A673 (cell line): ENCODE measurements around the gene KCNA3.

Source experiments
- EZH2 ChIP-seq: fragments of 200-600 bp; sonication (generic); IDR thresholded peaks from 2 replicates; pipeline ENCODE4 v1.6.1; 2017; ENCODE audit warnings: borderline replicate concordance, low read depth, mild to moderate bottlenecking, mixed read lengths, antibody characterized with exemption, low read length; ENCODE audit not compliant: poor library complexity, severe bottlenecking
- TF ChIP-seq, protein P1 (sequence below): fragments of 300-800, 200-600 bp; sonication (generic); conservative IDR thresholded peaks from 2 replicates; pipeline ENCODE4 v1.5.1; 2017; ENCODE audit warnings: low read depth, mild to moderate bottlenecking, antibody characterized with exemption, low read length, moderate library complexity, mixed read lengths

DNA sequence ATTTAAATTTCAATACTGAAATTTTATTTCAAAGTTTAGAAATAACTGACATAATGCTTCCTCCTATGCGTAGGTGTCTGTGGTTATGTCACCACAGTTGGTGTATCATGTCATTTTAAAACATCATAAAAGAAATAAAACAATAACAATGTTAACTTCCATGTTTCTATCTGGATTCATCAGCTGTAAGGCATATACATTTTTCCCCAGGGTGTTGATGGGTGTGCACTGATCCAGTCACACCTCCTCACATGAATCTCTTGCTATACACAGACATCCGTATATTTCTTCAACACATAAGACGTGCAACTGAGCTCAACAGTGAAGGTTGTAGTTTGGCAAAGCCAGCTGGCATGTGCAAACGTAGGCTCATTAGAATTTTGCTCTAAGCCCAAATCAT, 6.2 kb downstream of the KCNA3 start:
- TF ChIP-seq, protein P1, sequence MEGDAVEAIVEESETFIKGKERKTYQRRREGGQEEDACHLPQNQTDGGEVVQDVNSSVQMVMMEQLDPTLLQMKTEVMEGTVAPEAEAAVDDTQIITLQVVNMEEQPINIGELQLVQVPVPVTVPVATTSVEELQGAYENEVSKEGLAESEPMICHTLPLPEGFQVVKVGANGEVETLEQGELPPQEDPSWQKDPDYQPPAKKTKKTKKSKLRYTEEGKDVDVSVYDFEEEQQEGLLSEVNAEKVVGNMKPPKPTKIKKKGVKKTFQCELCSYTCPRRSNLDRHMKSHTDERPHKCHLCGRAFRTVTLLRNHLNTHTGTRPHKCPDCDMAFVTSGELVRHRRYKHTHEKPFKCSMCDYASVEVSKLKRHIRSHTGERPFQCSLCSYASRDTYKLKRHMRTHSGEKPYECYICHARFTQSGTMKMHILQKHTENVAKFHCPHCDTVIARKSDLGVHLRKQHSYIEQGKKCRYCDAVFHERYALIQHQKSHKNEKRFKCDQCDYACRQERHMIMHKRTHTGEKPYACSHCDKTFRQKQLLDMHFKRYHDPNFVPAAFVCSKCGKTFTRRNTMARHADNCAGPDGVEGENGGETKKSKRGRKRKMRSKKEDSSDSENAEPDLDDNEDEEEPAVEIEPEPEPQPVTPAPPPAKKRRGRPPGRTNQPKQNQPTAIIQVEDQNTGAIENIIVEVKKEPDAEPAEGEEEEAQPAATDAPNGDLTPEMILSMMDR, result no peak
- no peak for TF ChIP-seq EZH2
